NCI-H748 (cell line): ENCODE results near the gene CSGALNACT2.

Experiments
- DNase-seq: peaks from one replicate; lab custom pipeline; 2025; ENCODE audit not compliant: unreplicated experiment; lab: John Stamatoyannopoulos, UW

The CSGALNACT2 gene

DNA sequence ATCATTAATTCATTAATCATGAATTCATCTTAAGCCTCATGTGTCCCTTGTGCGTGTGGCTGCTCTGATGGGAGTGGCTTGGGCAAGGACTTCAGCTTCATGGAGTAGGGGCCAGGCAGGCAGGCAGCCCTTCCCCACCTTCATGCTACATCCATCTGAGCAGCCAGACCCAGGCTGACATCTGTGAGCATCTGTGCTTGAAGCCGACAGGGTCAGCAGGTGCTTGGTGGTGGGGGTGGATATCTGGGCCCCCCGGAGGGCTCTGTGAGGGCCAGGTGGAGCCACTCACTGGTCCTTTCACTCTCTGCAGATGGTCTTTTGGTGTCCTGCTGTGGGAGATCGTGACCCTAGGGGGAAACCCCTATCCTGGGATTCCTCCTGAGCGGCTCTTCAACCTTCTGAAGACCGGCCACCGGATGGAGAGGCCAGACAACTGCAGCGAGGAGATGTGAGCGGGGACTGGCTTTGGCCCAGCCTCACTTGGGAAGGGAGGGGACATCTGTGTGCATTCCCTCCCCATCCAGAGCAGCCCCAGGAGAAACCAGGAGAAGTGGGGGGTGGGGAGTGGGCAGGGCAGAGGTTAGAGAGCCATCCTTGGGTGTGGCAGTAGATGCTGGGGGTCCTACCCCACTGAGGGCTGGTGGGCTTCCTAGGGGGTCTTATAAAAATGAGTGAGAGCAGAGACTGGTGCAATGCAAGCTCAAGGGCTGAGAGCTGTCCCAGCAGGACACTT is 14.7 kb upstream of the CSGALNACT2 start:
- no peak for DNase-seq

DNA sequence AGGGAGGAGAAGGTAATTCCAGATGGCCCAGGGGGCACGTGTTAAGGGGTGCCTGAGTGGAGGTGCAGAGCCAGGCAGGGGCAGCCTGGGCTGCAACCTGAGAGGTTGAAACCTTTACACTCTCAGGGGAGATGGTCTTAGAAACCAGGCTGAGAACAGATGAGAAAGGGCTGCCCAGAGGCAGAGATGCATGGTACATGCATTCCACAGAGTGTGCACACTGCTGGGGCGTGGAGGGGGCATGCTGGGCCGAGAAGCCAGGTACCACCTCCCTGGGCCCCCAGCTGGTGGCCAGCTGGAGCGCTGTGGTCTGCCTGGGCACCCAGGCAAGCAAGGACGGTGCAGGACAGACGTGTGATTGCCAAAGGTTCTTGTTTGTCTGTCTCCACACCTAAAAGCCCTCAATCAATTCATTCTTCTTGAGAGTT is 14.1 kb upstream of the CSGALNACT2 start:
- no peak for DNase-seq

GRCh38 chr10:43124574-43125273 is 13.5 kb upstream of the CSGALNACT2 start:
- no peak for DNase-seq

DNA sequence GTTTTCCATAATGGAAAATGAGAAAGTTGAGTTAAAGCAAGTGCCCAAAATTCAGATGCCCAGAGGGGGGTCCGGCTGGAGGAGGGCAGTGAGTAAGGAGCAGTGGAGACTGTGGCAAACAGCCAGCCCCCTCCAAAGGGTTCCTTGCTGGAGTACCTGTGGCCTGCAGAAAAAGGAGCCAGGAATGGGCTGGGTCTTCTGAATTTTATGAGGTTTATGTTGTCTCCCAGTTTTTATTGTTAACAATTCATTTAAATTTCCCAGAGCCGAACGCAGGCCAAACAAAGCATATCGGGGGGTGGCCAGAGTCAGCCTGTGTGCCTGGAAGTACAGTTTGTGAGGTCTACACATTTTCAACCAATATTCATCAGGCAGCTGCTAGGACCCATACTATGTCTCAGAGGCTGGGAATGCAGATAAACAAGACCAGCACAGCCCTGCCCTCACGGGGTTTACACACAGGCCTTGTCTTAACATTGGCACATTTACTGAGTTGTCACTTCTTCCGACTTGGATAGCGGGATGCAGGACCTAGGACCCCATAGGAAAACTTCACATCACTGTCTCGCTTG is 12.9 kb upstream of the CSGALNACT2 start:
- no peak for DNase-seq

DNA sequence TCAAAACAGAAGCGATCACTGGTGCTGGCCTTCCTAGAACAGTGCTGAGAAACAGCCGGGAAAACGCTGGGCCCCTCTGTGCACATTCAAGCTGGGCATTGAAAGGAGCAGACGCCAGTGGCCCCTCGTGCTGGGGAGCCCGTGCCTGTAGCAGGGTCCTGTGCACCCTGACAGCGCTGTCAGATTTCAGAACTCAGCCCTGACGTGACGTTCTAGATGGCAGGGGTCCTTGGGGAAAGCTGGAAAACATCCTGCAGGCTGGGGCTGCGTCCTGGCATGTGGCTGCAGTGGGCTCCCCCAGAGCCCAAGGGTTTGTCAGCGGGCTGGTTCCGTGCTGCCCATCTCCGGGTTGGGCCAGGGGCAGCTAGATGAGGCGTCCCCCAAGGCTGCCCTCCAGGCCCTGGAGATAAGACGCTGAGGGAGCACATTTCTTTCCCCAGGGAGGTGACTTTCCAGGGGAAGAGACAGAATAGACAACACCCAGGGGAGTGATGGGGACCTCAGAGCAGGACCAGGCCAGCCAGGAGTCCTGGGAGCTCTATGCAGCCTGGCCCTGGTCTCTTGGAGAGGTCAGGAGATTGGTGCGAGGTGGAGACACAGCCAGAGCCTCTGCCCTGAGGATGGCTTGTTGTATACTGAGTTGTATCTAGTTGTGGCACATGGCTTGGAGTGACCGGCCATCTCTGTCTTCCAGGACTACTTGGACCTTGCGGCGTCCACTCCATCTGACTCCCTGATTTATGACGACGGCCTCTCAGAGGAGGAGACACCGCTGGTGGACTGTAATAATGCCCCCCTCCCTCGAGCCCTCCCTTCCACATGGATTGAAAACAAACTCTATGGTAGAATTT is 12.1 kb upstream of the CSGALNACT2 start:
- DNase-seq = no peak

- no peak for DNase-seq
Measured at GRCh38 chr10:43126759-43127424, 11.4 kb upstream of the CSGALNACT2 start.

GRCh38 chr10:43127442-43127841 is 10.8 kb upstream of the CSGALNACT2 start:
- no peak for DNase-seq

GRCh38 chr10:43128331-43128730 is 9.9 kb upstream of the CSGALNACT2 start:
- no peak for DNase-seq

DNA sequence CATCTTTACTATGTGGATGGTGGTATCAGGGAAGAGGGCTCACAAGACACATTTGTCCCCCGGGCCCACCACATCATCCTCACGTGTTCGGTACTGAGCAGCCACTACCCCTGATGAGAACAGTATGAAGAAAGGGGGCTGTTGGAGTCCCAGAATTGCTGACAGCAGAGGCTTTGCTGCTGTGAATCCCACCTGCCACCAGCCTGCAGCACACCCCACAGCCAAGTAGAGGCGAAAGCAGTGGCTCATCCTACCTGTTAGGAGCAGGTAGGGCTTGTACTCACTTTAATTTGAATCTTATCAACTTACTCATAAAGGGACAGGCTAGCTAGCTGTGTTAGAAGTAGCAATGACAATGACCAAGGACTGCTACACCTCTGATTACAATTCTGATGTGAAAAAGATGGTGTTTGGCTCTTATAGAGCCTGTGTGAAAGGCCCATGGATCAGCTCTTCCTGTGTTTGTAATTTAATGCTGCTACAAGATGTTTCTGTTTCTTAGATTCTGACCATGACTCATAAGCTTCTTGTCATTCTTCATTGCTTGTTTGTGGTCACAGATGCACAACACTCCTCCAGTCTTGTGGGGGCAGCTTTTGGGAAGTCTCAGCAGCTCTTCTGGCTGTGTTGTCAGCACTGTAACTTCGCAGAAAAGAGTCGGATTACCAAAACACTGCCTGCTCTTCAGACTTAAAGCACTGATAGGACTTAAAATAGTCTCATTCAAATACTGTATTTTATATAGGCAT is 9.1 kb upstream of the CSGALNACT2 start:
- no peak for DNase-seq

DNA sequence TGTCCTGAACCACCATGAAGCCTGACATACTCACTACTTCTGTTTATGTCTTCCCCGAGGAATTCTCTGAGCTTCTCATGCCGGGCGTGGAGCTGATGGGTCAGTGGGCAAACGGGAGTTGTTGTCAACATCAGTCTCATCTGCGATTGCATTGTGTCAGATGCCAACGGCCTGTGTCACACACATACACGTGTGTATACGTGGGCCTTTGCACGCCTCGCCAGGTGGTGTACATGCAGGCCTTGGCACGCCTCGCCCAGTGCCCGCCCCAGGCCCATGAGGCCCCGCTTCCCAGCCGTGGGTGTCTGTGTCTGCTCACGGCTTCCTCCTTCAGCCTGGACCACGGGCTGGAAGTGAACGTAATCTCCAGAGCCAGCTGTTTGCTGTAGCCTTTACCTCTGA is 7.5 kb upstream of the CSGALNACT2 start:
- no peak for DNase-seq

GRCh38 chr10:43131256-43131655 is 7.0 kb upstream of the CSGALNACT2 start:
- no peak for DNase-seq

GRCh38 chr10:43131906-43132305 is 6.3 kb upstream of the CSGALNACT2 start:
- no peak for DNase-seq

DNA sequence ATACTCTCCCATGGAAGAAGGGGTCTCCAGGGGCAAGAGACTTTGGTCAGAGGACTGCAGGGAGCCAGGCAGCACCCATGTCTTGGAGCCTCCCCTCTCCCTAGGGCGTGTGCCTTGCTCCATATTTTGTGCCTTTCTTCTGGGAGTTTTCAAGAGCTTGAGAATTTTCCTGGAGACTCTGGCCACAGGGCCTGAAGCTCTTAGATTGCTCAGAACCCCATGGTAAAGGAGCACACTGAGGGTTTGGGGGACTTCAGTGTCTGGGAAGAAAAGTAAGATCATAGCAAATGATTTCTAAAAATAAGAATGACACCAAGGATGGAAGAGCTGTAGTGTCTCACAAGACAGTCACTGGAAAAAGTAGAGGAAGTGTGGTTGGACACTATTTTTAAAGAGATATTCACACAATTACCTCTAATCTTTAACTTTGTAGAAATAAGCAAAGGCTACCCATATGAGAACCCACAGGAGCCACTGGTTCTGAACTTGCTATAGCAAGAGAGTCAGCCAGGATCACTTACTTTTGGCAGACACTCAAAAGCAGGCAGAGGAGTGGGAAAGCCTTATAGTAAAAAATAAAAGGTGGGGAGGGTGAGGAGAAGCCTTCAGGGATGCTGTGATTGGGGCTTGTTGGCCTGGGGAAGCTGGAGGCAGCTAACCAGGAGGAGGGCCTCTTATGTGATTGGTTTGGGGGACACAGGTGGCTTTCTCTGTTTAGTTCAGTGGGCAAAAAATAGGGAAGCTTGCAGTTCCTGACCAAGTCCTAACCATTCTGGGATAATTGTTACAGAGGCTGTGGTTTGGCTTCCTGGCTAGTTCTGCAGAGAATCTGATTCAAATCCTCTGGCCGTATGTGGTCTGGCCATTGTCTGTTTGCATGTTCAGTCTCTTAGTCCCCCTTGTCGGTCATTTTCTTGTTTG is 5.1 kb upstream of the CSGALNACT2 start:
- no peak for DNase-seq

DNA sequence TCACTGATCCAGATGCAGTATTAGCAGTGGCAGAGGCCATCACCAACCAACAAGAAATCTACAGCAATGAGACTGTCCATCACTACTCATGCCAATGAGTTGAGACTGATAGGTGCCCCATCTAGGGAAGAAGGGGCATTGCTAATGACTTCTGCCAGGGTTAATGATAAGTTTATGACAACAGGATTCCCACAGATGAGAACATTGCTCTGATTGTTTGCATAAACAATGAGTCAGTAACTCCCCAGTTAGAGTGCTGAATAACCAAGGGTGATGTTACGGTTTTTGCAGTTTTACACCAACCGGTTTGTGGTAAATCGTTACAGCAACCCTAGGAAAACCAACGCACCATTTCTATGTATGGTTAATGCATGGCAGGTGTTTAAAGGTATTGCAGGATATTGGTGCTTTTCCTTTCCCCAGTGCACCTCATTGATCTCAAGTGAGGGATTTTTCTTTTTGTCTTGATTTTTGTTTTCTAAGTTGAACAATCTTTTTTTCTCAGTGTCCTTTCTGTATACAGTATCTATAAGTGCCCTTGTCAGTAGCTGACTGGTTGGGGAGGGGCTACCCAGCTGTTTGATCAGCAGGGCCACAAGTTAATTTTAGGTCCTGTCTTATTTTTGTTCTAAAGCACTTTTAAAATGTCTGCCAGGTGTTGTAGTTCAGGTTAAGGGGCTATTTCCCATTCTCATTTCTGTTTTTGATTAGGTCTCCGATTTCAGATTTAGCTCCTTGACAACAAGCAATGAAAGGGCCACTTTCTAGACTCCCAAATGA is 3.9 kb upstream of the CSGALNACT2 start:
- DNase-seq = no peak

GRCh38 chr10:43135064-43135463 is 3.2 kb upstream of the CSGALNACT2 start:
- no peak for DNase-seq

DNA sequence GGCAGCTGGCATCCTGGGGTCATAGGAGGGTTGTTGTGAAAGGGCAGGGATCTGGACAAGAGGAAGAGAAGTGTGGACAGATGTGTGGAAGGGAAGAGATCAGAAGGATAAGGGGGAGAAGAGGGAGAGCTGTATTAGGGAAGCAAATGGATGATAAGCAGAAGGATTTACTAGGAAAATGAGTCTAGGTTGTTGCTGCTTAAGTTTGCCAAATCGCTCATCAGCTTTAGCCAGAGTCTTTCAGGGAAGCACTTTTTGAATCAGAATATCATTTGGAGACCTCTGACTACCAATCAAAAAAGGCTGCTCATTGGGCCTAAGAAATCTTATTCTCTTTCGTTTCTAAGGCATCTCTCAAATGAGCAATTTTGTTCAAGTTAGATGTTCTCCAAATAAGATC is 2.6 kb upstream of the CSGALNACT2 start:
- DNase-seq = no peak

DNA sequence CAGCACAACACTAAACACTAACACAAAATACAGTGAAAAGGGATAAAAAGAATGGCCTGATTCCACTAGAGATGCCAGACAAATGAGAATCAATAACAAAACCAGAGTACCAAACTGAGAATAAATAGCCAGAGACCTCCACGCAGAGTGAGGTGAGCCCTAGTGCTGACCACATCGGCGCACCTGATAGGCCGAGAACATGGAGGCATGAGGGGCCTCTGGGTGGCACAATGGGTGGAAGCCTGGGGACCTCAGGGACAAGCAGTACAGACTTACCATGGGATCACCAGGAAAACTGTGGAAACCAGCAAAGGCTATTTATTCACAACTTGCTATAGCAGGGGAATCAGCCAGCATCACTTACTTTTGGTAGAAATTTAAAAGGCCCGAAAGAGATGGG is 1.8 kb upstream of the CSGALNACT2 start:
- DNase-seq = no peak

- DNase-seq = no peak
Measured at GRCh38 chr10:43136995-43137716, 1.1 kb upstream of the CSGALNACT2 start.
